Measurements from ENCODE around the gene USP32.
A peak's percentile ranks its signal among the peaks of the same experiment; 100 is the strongest.

GRCh38 chr17:60315650-60316049, 76.3 kb downstream of the USP32 start:
- no peak for TF ChIP-seq POLR2A (IDR thresholded peaks at IDR 0.05; ENCODE audit: low read depth, low read length)
- no peak for TF ChIP-seq E4F1 (IDR thresholded peaks at IDR 0.05; ENCODE audit: borderline replicate concordance, partially characterized antibody)
- 0 out of 6 replicates have a peak, but pooled peaks of 1 of the 3 experiments have one; percentile 6 for TF ChIP-seq CTCF (IDR thresholded peaks at IDR 0.05 in 2 of 3, conservative IDR thresholded peaks at IDR 0.05 in 1 of 3; ENCODE audit: control insufficient read depth in 2 of 3, extremely low read depth in 1 of 3, insufficient read depth in 1 of 3, low read depth in 3 of 3, low read length in 3 of 3)
- TF ChIP-seq EZH2 (IDR thresholded peaks at IDR 0.05; ENCODE audit: borderline replicate concordance, control insufficient read depth, low read depth, low read length), result no peak
- no peak for TF ChIP-seq MTA2 (IDR thresholded peaks at IDR 0.05; ENCODE audit: low read depth)
- TF ChIP-seq ZNF24 (IDR thresholded peaks at IDR 0.05), result no peak
- no peak for TF ChIP-seq MEF2B (IDR thresholded peaks at IDR 0.05; ENCODE audit: partially characterized antibody, poor library complexity, severe bottlenecking)
- no peak for TF ChIP-seq JUND (IDR thresholded peaks at IDR 0.05; ENCODE audit: low read depth, low read length)
- TF ChIP-seq POLR2AphosphoS5 (IDR thresholded peaks at IDR 0.05; ENCODE audit: low read length), result no peak
- no peak for TF ChIP-seq HDAC2 (IDR thresholded peaks at IDR 0.05)
- no peak for TF ChIP-seq RBBP5 (conservative IDR thresholded peaks at IDR 0.05)
- TF ChIP-seq ZNF384 (IDR thresholded peaks at IDR 0.05; ENCODE audit: borderline replicate concordance, low read depth, low read length), result no peak
- TF ChIP-seq REST (IDR thresholded peaks at IDR 0.05; ENCODE audit: low read depth, low read length), result no peak

Measured in GM12878 (cell line).